HG03095 (cell line): ENCODE measurements around the gene LMCD1.
"Not testable (repeated sequence)": the region's sequence is repeated elsewhere in the genome, so short reads cannot be mapped to it uniquely, and the experiment has no call there.

Experiments
- ATAC-seq: cut with Tn5 transposase; IDR thresholded peaks from one replicate; pipeline ENCODE4 v1.9.1; 2021; ENCODE audit warnings: moderate library complexity; ENCODE audit not compliant: unreplicated experiment

Gene LMCD1

GRCh38 chr3:8579943-8580342 lies 78.3 kb downstream of the LMCD1 start:
- no peak for ATAC-seq

- not testable (repeated sequence) for ATAC-seq
Measured at GRCh38 chr3:8580434-8580833, 78.8 kb downstream of the LMCD1 start.

- ATAC-seq = no peak
Measured at GRCh38 chr3:8581373-8581772, 79.8 kb downstream of the LMCD1 start.

GRCh38 chr3:8581806-8582445 lies 80.3 kb downstream of the LMCD1 start:
- no peak for ATAC-seq

GRCh38 chr3:8584661-8585060 lies 83.0 kb downstream of the LMCD1 start:
- no peak for ATAC-seq

- ATAC-seq = no peak
Measured at GRCh38 chr3:8589880-8590556, 88.4 kb downstream of the LMCD1 start.

- ATAC-seq = no peak
Measured at GRCh38 chr3:8593021-8593827, 91.6 kb downstream of the LMCD1 start.

- no peak for ATAC-seq
Measured at GRCh38 chr3:8595252-8595651, 93.6 kb downstream of the LMCD1 start.

GRCh38 chr3:8595695-8596115 lies 94.1 kb downstream of the LMCD1 start:
- ATAC-seq = no peak

- no peak for ATAC-seq
Measured at GRCh38 chr3:8596321-8597218, 94.9 kb downstream of the LMCD1 start.

GRCh38 chr3:8597219-8597853 lies 95.7 kb downstream of the LMCD1 start:
- no peak for ATAC-seq

- ATAC-seq = no peak
Measured at GRCh38 chr3:8599146-8599545, 97.5 kb downstream of the LMCD1 start.

GRCh38 chr3:8600457-8600856 lies 98.8 kb downstream of the LMCD1 start:
- ATAC-seq = no peak

- ATAC-seq = no peak
Measured at GRCh38 chr3:8603115-8603710, 101.6 kb downstream of the LMCD1 start.

GRCh38 chr3:8604006-8604405 lies 102.4 kb downstream of the LMCD1 start:
- ATAC-seq = no peak

GRCh38 chr3:8604988-8605387 lies 103.4 kb downstream of the LMCD1 start:
- no peak for ATAC-seq

- ATAC-seq = no peak
Measured at GRCh38 chr3:8606701-8607231, 105.1 kb downstream of the LMCD1 start.

- ATAC-seq = no peak
Measured at GRCh38 chr3:8607234-8608040, 105.8 kb downstream of the LMCD1 start.
